GM12801 (cell line): ENCODE measurements around the gene ZNF423.

ENCODE experiments used
- TF ChIP-seq, protein P1 (sequence below): IDR thresholded peaks from one replicate; pipeline ENCODE4 v1.5.1; 2011; ENCODE audit warnings: control low read depth; ENCODE audit not compliant: insufficient read length; ENCODE audit errors: extremely low read depth

ZNF423 gene

DNA sequence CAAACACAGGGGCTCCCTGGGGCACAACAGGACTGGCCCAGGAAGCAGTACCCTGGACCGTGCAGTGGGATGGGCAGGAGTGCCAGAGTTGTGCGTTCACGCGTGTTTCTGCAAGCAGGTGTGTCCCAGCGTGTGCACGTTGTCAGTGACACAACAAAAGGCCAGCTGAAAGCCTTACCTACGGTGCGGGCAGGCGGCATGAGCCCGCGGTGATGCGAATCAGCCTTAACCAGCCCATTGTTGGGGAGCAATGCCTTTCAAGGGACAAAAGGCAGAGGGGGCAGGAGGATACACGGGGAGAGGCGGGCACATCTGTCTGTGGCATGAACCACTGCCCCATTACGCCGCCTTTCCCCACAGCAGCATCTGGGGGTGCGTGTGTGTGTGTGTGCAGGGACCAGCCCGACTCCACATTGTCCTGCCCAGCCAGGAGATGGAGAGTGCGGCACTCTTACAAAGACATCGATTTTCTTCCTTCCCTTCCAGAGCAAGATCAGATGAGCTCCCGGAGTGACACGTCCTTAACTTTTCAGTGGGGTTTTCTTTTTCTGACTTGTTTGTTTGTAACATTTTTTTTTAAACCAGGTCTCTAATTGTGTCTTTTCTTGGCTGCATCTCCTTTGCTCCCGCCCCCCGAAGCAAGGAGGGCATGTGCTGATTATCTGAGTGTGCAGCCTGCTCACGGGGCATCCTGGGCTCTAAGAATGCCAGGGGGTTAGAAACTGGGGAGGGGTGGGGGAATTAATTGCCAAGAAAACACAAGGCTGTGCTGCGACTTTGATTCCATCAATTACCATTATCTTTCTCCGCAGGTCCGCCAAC is 158.1 kb downstream of the ZNF423 start:
- TF ChIP-seq, protein P1, sequence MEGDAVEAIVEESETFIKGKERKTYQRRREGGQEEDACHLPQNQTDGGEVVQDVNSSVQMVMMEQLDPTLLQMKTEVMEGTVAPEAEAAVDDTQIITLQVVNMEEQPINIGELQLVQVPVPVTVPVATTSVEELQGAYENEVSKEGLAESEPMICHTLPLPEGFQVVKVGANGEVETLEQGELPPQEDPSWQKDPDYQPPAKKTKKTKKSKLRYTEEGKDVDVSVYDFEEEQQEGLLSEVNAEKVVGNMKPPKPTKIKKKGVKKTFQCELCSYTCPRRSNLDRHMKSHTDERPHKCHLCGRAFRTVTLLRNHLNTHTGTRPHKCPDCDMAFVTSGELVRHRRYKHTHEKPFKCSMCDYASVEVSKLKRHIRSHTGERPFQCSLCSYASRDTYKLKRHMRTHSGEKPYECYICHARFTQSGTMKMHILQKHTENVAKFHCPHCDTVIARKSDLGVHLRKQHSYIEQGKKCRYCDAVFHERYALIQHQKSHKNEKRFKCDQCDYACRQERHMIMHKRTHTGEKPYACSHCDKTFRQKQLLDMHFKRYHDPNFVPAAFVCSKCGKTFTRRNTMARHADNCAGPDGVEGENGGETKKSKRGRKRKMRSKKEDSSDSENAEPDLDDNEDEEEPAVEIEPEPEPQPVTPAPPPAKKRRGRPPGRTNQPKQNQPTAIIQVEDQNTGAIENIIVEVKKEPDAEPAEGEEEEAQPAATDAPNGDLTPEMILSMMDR, result no peak

DNA sequence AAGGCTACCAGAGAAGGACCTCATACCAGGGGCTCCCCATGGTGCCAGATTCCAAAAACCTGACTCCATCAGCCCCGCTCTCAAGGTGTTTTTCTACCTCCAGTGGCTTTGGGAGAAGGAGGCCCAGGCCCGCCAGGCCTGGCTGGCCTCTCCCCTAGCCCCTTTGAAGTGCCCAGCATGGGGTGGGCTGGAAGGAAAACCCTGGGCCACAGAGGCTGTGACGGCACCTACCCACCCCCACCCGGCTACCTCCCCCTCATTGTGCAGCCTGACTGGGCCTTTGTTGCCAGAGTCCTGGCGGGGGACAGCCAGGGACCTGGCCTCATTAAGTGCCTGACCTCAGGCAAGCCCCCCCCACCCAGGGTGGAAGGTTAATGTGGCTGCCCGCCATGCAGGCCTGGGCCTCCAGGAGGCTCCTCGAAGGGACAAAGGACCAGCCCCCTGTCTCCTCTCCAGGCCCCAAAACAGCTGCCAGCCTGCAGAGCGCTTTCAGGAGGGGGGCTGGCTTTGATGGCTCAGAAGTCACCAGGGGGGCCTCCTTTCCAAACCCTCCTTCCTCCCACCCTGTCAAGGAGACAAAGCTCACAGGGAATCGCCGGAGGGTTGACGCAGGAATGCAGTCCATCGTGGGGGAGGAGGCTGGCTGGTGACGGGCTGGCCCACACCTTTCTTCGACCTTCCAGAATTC is 159.4 kb downstream of the ZNF423 start:
- TF ChIP-seq, protein P1, result no peak

DNA sequence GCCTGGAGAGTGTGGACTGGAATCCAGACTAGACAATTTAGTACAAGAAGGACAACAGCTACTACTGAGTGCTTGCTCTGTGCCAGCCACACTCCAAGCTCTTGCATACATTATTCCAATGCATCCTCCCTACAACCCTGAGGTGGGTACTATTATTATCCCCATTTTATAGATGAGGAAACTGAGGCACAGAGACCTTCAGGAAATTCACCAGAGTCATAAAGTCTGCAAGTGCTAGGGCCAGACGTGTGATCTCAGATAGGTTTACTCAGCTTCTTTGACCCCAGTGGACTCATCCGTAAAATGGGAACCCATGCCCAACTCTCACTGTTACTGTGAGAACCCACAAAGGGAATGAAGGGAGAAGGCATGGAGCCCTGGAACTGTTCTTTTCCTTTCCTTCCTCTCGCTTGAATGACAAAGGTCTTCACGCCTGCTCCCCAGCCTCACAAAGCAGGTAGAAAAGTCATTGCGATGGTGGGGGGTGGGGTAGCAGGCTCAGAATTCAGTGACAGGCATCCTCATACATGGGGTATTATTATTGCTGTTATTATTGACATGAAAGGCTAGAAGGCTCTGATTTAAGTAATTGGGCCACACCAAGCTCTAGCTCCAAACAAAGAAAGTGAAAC is 160.0 kb downstream of the ZNF423 start:
- TF ChIP-seq, protein P1, result no peak

- TF ChIP-seq, protein P1, result no peak
Measured at GRCh38 chr16:49693445-49693844, 162.5 kb downstream of the ZNF423 start.

- TF ChIP-seq, protein P1, result no peak
Measured at GRCh38 chr16:49690778-49691177, 165.1 kb downstream of the ZNF423 start.

DNA sequence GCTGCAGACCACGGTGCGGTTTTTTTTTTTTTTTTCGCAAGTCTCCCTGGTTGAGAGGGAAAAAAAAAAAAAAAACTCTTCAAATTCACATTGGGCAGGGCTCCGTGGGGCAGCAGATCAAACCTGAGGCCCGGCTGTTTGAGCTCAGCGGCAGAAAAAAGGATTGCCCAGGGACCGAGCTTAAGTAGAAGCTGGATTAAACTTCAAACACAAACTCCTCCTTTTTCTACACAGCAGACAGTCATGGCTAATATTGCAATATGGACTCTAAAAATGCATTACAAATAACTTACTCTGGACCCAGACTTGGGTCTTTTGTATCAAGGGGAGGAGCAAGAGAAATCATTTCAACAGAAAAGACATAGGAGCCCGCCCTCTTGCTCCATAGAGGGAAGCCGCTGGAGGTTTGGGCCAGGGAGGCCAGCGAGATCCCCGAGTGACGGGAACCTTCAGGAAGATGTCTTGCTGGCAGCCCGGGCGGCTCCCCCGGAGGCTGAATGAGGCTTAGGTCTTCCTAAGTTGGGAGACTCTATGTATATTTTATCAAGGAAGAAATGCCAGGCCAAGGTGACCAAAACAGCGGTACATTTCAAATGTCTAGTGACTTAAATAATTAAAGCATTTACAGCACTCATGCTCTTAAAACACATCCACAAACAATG is 167.7 kb downstream of the ZNF423 start:
- TF ChIP-seq, protein P1, result no peak

- TF ChIP-seq, protein P1, result no peak
Measured at GRCh38 chr16:49687476-49688002, 168.4 kb downstream of the ZNF423 start.
